ENCODE measurements around the gene REV3L.

GRCh38 chr6:111449129-111449528, 33.9 kb downstream of the REV3L start:
- TF ChIP-seq CTCF (IDR thresholded peaks at IDR 0.05) (no peak), ZFX (IDR thresholded peaks at IDR 0.05; ENCODE audit: borderline replicate concordance) (no peak)
